ENCODE measurements around the gene CAPN5.

Gene CAPN5

GRCh38 chr11:77093987-77094840, 27.4 kb downstream of the CAPN5 start:
- H3K27ac ChIP-seq, result no peak overlapping the region
- TF ChIP-seq CTCF (IDR thresholded peaks at IDR 0.05) (no peak), ZFX (IDR thresholded peaks at IDR 0.05; ENCODE audit: borderline replicate concordance) (no peak)

- no peak overlapping the region for H3K27ac ChIP-seq
- TF ChIP-seq ZFX (IDR thresholded peaks at IDR 0.05; ENCODE audit: borderline replicate concordance) (no peak), CTCF (IDR thresholded peaks at IDR 0.05) (0 out of 2 replicates have a peak, but pooled peaks have one; percentile 5)
Measured at GRCh38 chr11:77094841-77095365, 28.1 kb downstream of the CAPN5 start.

GRCh38 chr11:77095551-77096490, 29.1 kb downstream of the CAPN5 start:
- H3K27ac ChIP-seq, result no peak overlapping the region
- TF ChIP-seq ZFX (IDR thresholded peaks at IDR 0.05; ENCODE audit: borderline replicate concordance) (no peak), CTCF (IDR thresholded peaks at IDR 0.05) (no peak)

GRCh38 chr11:77096591-77097019, 29.8 kb downstream of the CAPN5 start:
- no peak overlapping the region for H3K27ac ChIP-seq
- TF ChIP-seq ZFX (IDR thresholded peaks at IDR 0.05; ENCODE audit: borderline replicate concordance) (no peak), CTCF (IDR thresholded peaks at IDR 0.05) (no peak)

GRCh38 chr11:77097180-77097579, 30.4 kb downstream of the CAPN5 start:
- peak overlapping the region; percentile 41; the same call in 1 of the 2 replicates for H3K27ac ChIP-seq

GRCh38 chr11:77100166-77101042, 33.6 kb downstream of the CAPN5 start:
- no peak overlapping the region for H3K27ac ChIP-seq
- no peak for TF ChIP-seq ZFX (IDR thresholded peaks at IDR 0.05; ENCODE audit: borderline replicate concordance)
- TF ChIP-seq CTCF (IDR thresholded peaks at IDR 0.05), result no peak
